ENCODE results near the gene NEURL3.

Gene NEURL3

GRCh38 chr2:96539215-96539920 lies 34.2 kb upstream of the NEURL3 start:
- peak; percentile 44 for DNase-seq

- DNase-seq: peak; percentile 95
These were observed 33.5 kb upstream of the NEURL3 start for GRCh38 chr2:96538487-96539214.

- DNase-seq: peak; percentile 70
These were observed 32.8 kb upstream of the NEURL3 start for GRCh38 chr2:96537734-96538486.

- peak; percentile 88 for DNase-seq
These were observed 32.0 kb upstream of the NEURL3 start for GRCh38 chr2:96537066-96537733.

GRCh38 chr2:96536445-96537065 lies 31.4 kb upstream of the NEURL3 start, which contains the start of gene ARID5A:
Gene ARID5A (plus strand): TSS chr2:96536752. CDS start chr2:96536827, 75 bp downstream.
- peak; percentile 95 for DNase-seq

- DNase-seq: no peak
These were observed 30.2 kb upstream of the NEURL3 start for GRCh38 chr2:96535331-96535730.

- DNase-seq: no peak
These were observed 29.6 kb upstream of the NEURL3 start for GRCh38 chr2:96534701-96535181.

GRCh38 chr2:96534141-96534540 lies 29.0 kb upstream of the NEURL3 start:
- DNase-seq: no peak

- DNase-seq: no peak
These were observed 28.3 kb upstream of the NEURL3 start for GRCh38 chr2:96533292-96534073.

GRCh38 chr2:96532641-96533291 lies 27.6 kb upstream of the NEURL3 start:
- DNase-seq: no peak

- DNase-seq: peak; percentile 96
These were observed 26.8 kb upstream of the NEURL3 start for GRCh38 chr2:96531872-96532505.

GRCh38 chr2:96531366-96531765 lies 26.2 kb upstream of the NEURL3 start:
- DNase-seq: no peak

- DNase-seq: no peak
These were observed 25.6 kb upstream of the NEURL3 start for GRCh38 chr2:96530474-96531357.

GRCh38 chr2:96530144-96530430 lies 24.9 kb upstream of the NEURL3 start:
- no peak for DNase-seq

- no peak for DNase-seq
These were observed 24.4 kb upstream of the NEURL3 start for GRCh38 chr2:96529376-96530143.

GRCh38 chr2:96528700-96529375 lies 23.7 kb upstream of the NEURL3 start:
- DNase-seq: no peak

GRCh38 chr2:96528006-96528699 lies 23.0 kb upstream of the NEURL3 start:
- DNase-seq: peak; percentile 65
